SK-N-SH (cell line): Measurements from ENCODE around the gene ARHGAP42. TPM values are rescaled to one million over a fixed set of nuclear protein-coding genes. Genes with fewer than 3 reads are reported as not detected.

Experiments used
- CTCF ChIA-PET: fragments of 300-600, 350-600 bp; formaldehyde crosslinking; extraction: SDS; loops from one replicate; lab custom pipeline; 2021; lab: Yijun Ruan, JAX
- POLR2A ChIA-PET: fragments of 350-600 bp; sonication (Branson Sonifier 250); formaldehyde crosslinking; extraction: SDS; loops from one replicate; lab custom pipeline; 2020; ENCODE audit warnings: antibody characterized with exemption, inconsistent platforms; lab: Yijun Ruan, JAX
- DNase-seq: peaks from one replicate; pipeline ENCODE4 v3.0.0; 2012
- H2AFZ ChIP-seq: fragments of 200-600 bp; sonication (generic); 2 replicates; pipeline ENCODE4 v1.8.1; 2016; ENCODE audit warnings: antibody characterized with exemption, mild to moderate bottlenecking, low read depth
- H3F3A ChIP-seq: fragments of 200-600 bp; sonication (generic); replicated peaks from 2 replicates; pipeline ENCODE3; 2016; ENCODE audit warnings: antibody characterized with exemption, mild to moderate bottlenecking; ENCODE audit not compliant: insufficient read depth
- H3K27ac ChIP-seq, 2 experiments: fragments of 200-500 bp in 1 of 2; fragments of 200-600 bp in 1 of 2; sonication (Bioruptor generic) in 1 of 2; sonication (generic), shearing (Covaris generic) in 1 of 2; 2 replicates each; pipeline versions ENCODE4 v1.5.1 to v1.6.1; 2014 to 2016; ENCODE audit warnings: low read depth in 2 of 2, inconsistent platforms in 1 of 2, low read length in 1 of 2, mild to moderate bottlenecking in 1 of 2, mixed read lengths in 1 of 2
- H3K27me3 ChIP-seq: fragments of 200-600 bp; sonication (generic), shearing (Covaris generic); 2 replicates; pipeline ENCODE4 v1.6.1; 2016; ENCODE audit warnings: mixed run types; ENCODE audit not compliant: insufficient read depth
- H3K36me3 ChIP-seq, 2 experiments: fragments of 200-500 bp in 1 of 2; fragments of 200-600 bp in 1 of 2; sonication (Bioruptor generic) in 1 of 2; sonication (generic) in 1 of 2; replicated peaks in 1 of 2; 2 replicates each; pipeline versions ENCODE3 to v1.5.1; 2014 to 2016; ENCODE audit warnings: low read length in 1 of 2, mild to moderate bottlenecking in 1 of 2; ENCODE audit not compliant: insufficient read depth in 2 of 2, control insufficient read depth in 1 of 2
- H3K4me1 ChIP-seq, 2 experiments: fragments of 200-500 bp in 1 of 2; fragments of 200-600 bp in 1 of 2; sonication (Bioruptor generic) in 1 of 2; sonication (generic), shearing (Covaris generic) in 1 of 2; 2 replicates each; pipeline versions ENCODE4 v1.5.1 to v1.6.1; 2014 to 2016; ENCODE audit warnings: low read depth in 1 of 2, low read length in 1 of 2, mixed run types in 1 of 2; ENCODE audit not compliant: insufficient read depth in 2 of 2, control insufficient read depth in 1 of 2
- H3K4me2 ChIP-seq: fragments of 200-600 bp; sonication (generic), shearing (Covaris generic); 2 replicates; pipeline ENCODE4 v1.6.1; 2017; ENCODE audit warnings: mixed run types
- H3K4me3 ChIP-seq, 2 experiments: fragments of 200-500 bp in 1 of 2; fragments of 200-600 bp in 1 of 2; sonication (Bioruptor generic) in 1 of 2; sonication (generic), shearing (Covaris generic) in 1 of 2; 2 replicates each; pipeline versions ENCODE4 v1.5.1 to v1.8.1; 2014 to 2016; ENCODE audit warnings: low read depth in 2 of 2, inconsistent platforms in 1 of 2, low read length in 1 of 2, mild to moderate bottlenecking in 1 of 2, mixed read lengths in 1 of 2, moderate library complexity in 1 of 2
- H3K79me2 ChIP-seq: fragments of 200-600 bp; sonication (generic); 2 replicates; pipeline ENCODE4 v1.8.1; 2017; ENCODE audit warnings: mild to moderate bottlenecking; ENCODE audit not compliant: insufficient read depth
- H3K9ac ChIP-seq: fragments of 200-600 bp; sonication (generic); 2 replicates; pipeline ENCODE4 v1.6.1; 2017; ENCODE audit warnings: mixed run types
- H3K9me2 ChIP-seq: fragments of 200-600 bp; sonication (generic); 2 replicates; pipeline ENCODE4 v1.6.1; 2017; ENCODE audit warnings: mixed run types
- H3K9me3 ChIP-seq: fragments of 200-600 bp; sonication (generic); 2 replicates; pipeline ENCODE4 v1.6.1; 2017; ENCODE audit warnings: mixed run types, mild to moderate bottlenecking, moderate library complexity
- H4K20me1 ChIP-seq: fragments of 200-600 bp; sonication (generic); 2 replicates; pipeline ENCODE4 v1.6.1; 2017; ENCODE audit warnings: mild to moderate bottlenecking, mixed run types; ENCODE audit not compliant: insufficient read depth
- FOXJ3 ChIP-seq: sonication (generic); formaldehyde crosslinking; IDR thresholded peaks from 2 replicates; pipeline ENCODE4 v1.5.1; 2020; ENCODE audit warnings: mild to moderate bottlenecking, missing genetic modification reagents
- GABPA ChIP-seq: IDR thresholded peaks from 2 replicates; pipeline ENCODE4 v1.4.0; 2012; ENCODE audit warnings: low read depth, mild to moderate bottlenecking
- JUND ChIP-seq: IDR thresholded peaks from 2 replicates; pipeline ENCODE4 v1.4.0; 2012
- MEF2A ChIP-seq: IDR thresholded peaks from 2 replicates; pipeline ENCODE4 v1.4.0; 2012; ENCODE audit warnings: low read depth, borderline replicate concordance
- MXI1 ChIP-seq: IDR thresholded peaks from 2 replicates; pipeline ENCODE4 v1.6.1; 2012; ENCODE audit warnings: mild to moderate bottlenecking, low read depth, low read length, improper control_type of control experiment
- RAD21 ChIP-seq: IDR thresholded peaks from 2 replicates; pipeline ENCODE4 v1.6.1; 2012; ENCODE audit warnings: mild to moderate bottlenecking, low read length
- SMC3 ChIP-seq: IDR thresholded peaks from 2 replicates; pipeline ENCODE4 v1.6.1; 2012; ENCODE audit warnings: low read depth, low read length, improper control_type of control experiment
- TAF1 ChIP-seq: IDR thresholded peaks from 2 replicates; pipeline ENCODE4 v1.6.1; 2012; ENCODE audit warnings: low read depth, mild to moderate bottlenecking, low read length, moderate library complexity, borderline replicate concordance
- WGBS: methylation state at CpG from one replicate; pipeline ENCODE4 v1.1.6; 2017; ENCODE audit warnings: low lambda C conversion rate; 5-methylcytosine and 5-hydroxymethylcytosine counted together
- polyA plus RNA-seq, 3 experiments: library from polyadenylated mRNA; depleted of rRNA; stranded (reverse); fragments of >200 nt; gene quantifications; 2 replicates each; pipeline ENCODE4 v1.2.3, GENCODE V29; 2012
- TF ChIP-seq, protein P1 (sequence below): fragments of 200-600 bp; sonication (generic); IDR thresholded peaks from 2 replicates; pipeline ENCODE4 v1.6.1; 2017; ENCODE audit warnings: antibody characterized with exemption, mild to moderate bottlenecking, moderate library complexity
- TF ChIP-seq, protein P2 (sequence below): IDR thresholded peaks from 2 replicates; pipeline ENCODE4 v1.6.1; 2012; ENCODE audit warnings: mild to moderate bottlenecking, low read depth, low read length, moderate library complexity
- TF ChIP-seq, protein P3 (sequence below): IDR thresholded peaks from 2 replicates; pipeline ENCODE4 v1.4.0; 2012; ENCODE audit warnings: low read depth, borderline replicate concordance

Gene ARHGAP42
- polyA plus RNA-seq, 1 of the 3 experiments (the other 2 are of a cell fraction): 0.02 TPM

DNA sequence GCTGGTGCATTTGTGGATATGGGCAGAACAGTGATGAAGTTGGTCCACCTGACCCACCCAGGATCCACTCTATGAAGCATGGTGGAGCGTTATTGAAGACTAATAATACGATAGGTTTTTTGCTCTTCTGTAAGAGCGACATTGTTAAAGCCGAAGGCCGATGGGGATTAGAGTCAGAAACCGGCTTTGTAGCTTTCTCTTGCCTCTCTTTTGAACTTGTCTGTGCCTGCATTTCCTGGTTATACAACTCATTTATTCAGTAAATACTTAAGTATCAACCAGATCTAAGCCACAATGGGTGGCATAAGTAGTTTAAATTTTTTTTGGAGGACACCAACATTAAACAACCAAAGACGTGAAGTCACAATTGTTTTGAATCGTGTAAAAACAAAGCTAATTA is 93.4 kb downstream of the ARHGAP42 start:
- WGBS: 43% methylated on average over 8 of the region's 8 CpGs
- TF ChIP-seq, protein P1, sequence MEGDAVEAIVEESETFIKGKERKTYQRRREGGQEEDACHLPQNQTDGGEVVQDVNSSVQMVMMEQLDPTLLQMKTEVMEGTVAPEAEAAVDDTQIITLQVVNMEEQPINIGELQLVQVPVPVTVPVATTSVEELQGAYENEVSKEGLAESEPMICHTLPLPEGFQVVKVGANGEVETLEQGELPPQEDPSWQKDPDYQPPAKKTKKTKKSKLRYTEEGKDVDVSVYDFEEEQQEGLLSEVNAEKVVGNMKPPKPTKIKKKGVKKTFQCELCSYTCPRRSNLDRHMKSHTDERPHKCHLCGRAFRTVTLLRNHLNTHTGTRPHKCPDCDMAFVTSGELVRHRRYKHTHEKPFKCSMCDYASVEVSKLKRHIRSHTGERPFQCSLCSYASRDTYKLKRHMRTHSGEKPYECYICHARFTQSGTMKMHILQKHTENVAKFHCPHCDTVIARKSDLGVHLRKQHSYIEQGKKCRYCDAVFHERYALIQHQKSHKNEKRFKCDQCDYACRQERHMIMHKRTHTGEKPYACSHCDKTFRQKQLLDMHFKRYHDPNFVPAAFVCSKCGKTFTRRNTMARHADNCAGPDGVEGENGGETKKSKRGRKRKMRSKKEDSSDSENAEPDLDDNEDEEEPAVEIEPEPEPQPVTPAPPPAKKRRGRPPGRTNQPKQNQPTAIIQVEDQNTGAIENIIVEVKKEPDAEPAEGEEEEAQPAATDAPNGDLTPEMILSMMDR: no peak
- TF ChIP-seq TAF1: no peak
- no peak for TF ChIP-seq MEF2A
- no peak for TF ChIP-seq RAD21
- no peak for TF ChIP-seq JUND
- TF ChIP-seq MXI1: no peak
- no peak for TF ChIP-seq SMC3
- TF ChIP-seq, protein P2, sequence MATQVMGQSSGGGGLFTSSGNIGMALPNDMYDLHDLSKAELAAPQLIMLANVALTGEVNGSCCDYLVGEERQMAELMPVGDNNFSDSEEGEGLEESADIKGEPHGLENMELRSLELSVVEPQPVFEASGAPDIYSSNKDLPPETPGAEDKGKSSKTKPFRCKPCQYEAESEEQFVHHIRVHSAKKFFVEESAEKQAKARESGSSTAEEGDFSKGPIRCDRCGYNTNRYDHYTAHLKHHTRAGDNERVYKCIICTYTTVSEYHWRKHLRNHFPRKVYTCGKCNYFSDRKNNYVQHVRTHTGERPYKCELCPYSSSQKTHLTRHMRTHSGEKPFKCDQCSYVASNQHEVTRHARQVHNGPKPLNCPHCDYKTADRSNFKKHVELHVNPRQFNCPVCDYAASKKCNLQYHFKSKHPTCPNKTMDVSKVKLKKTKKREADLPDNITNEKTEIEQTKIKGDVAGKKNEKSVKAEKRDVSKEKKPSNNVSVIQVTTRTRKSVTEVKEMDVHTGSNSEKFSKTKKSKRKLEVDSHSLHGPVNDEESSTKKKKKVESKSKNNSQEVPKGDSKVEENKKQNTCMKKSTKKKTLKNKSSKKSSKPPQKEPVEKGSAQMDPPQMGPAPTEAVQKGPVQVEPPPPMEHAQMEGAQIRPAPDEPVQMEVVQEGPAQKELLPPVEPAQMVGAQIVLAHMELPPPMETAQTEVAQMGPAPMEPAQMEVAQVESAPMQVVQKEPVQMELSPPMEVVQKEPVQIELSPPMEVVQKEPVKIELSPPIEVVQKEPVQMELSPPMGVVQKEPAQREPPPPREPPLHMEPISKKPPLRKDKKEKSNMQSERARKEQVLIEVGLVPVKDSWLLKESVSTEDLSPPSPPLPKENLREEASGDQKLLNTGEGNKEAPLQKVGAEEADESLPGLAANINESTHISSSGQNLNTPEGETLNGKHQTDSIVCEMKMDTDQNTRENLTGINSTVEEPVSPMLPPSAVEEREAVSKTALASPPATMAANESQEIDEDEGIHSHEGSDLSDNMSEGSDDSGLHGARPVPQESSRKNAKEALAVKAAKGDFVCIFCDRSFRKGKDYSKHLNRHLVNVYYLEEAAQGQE: no peak
- Histone ChIP-seq H3K27ac (no peak overlapping the region), H3K4me3 (no peak overlapping the region), H3F3A (no peaks in the 10 kb centered on the region), H4K20me1 (no peaks in the 10 kb centered on the region), H3K9me3 (no peaks in the 10 kb centered on the region), H3K79me2 (no peaks in the 10 kb centered on the region), H3K4me2 (no peak overlapping the region), H3K27me3 (no peaks in the 10 kb centered on the region; the same call in 1 of the 2 replicates), H3K9me2 (no peaks in the 10 kb centered on the region), H3K36me3 (no peaks in the 10 kb centered on the region), H2AFZ (no peak overlapping the region), H3K9ac (no peak overlapping the region), H3K4me1 (no peaks in the 10 kb centered on the region)
- ChIA-PET CTCF (no interaction called here), POLR2A (no interaction called here)
- no peak for DNase-seq

DNA sequence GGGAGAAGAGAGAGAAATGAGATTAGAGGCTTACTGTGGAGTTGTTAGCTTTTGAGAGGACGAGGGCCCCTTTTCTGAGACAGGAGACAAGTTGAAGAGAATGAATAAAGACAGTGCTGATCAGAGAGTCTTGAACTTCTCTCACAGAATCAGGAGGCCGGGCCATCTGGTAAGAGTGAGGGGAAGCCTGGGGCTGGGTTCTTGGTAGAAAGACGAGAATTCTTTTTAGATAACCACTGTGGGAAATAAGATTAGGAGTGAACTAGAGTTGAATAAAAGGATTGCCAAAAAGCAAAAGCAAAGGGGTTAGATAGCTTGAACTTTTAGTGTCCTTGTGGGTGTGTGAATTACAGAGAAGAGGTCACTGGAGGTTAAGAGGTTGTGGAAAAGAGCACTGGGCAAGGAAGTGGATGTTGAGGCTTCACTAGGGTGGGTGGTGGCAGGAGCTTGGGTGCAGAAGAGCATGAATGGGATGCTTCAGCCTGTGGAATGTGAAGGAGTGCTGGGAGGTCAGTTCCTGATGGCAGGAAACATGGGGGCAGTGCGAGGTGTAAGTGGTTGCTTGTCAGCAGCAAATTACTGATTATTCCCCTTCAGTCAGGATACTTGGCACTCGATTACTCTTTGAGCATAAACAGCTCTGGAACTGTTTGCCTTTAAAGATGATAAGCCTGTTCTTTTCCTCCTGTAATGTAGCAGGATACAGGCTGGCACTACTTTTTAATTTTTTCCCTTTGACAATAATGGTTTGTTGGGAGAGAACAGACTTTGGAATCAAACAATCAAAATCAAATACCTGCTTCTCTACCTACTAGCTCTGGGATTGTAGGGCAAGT is 98.3 kb downstream of the ARHGAP42 start:
- Histone ChIP-seq H3K27ac (no peak overlapping the region), H2AFZ (no peak overlapping the region), H3K9me2 (no peaks in the 10 kb centered on the region), H3K4me2 (no peak overlapping the region), H4K20me1 (no peaks in the 10 kb centered on the region), H3F3A (no peaks in the 10 kb centered on the region), H3K4me3 (no peak overlapping the region), H3K4me1 (no peaks in the 10 kb centered on the region), H3K27me3 (no peaks in the 10 kb centered on the region), H3K9ac (no peak overlapping the region), H3K36me3 (no peaks in the 10 kb centered on the region), H3K79me2 (no peaks in the 10 kb centered on the region), H3K9me3 (no peaks in the 10 kb centered on the region)
- no peak for DNase-seq
- ChIA-PET CTCF (no interaction called here), POLR2A (no interaction called here)
- TF ChIP-seq MEF2A: no peak
- TF ChIP-seq, protein P3, sequence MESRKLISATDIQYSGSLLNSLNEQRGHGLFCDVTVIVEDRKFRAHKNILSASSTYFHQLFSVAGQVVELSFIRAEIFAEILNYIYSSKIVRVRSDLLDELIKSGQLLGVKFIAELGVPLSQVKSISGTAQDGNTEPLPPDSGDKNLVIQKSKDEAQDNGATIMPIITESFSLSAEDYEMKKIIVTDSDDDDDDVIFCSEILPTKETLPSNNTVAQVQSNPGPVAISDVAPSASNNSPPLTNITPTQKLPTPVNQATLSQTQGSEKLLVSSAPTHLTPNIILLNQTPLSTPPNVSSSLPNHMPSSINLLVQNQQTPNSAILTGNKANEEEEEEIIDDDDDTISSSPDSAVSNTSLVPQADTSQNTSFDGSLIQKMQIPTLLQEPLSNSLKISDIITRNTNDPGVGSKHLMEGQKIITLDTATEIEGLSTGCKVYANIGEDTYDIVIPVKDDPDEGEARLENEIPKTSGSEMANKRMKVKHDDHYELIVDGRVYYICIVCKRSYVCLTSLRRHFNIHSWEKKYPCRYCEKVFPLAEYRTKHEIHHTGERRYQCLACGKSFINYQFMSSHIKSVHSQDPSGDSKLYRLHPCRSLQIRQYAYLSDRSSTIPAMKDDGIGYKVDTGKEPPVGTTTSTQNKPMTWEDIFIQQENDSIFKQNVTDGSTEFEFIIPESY: no peak
- TF ChIP-seq, protein P2: no peak
- no peak for TF ChIP-seq GABPA
- TF ChIP-seq FOXJ3: no peak
- WGBS: 9% methylated on average over 5 of the region's 5 CpGs
